Calu3 (cell line): ENCODE results near the gene NOL3. TPM values are rescaled to one million over a fixed set of nuclear protein-coding genes. Genes with fewer than 3 reads are reported as not detected.

ENCODE experiments used
- BruUV-seq: library from RNA; stranded (reverse); fragments of 400-500 nt; replicated peaks from 2 replicates; lab custom pipeline; 2021; lab: Mats Ljungman, UMichigan
- CTCF ChIA-PET: fragments of 300-600 bp; sonication (Branson Sonifier 250); formaldehyde crosslinking; loops from one replicate; lab custom pipeline; 2022; ENCODE audit warnings: antibody characterized with exemption; lab: Charles Lee
- DNase-seq: peaks from one replicate; pipeline ENCODE4 v3.0.0; 2022
- H3K27ac Mint-ChIP-seq: one replicate; pipeline ENCODE4 v1.8.0; 2022; ENCODE audit warnings: mixed read lengths; ENCODE audit not compliant: unreplicated experiment
- H3K27me3 Mint-ChIP-seq: one replicate; pipeline ENCODE4 v1.8.0; 2022; ENCODE audit warnings: mixed read lengths; ENCODE audit not compliant: unreplicated experiment
- H3K36me3 Mint-ChIP-seq: one replicate; pipeline ENCODE4 v1.8.0; 2022; ENCODE audit warnings: mild to moderate bottlenecking, moderate library complexity, mixed read lengths; ENCODE audit not compliant: insufficient read depth, unreplicated experiment
- H3K4me1 Mint-ChIP-seq: one replicate; pipeline ENCODE4 v1.8.0; 2022; ENCODE audit warnings: mild to moderate bottlenecking, low read depth, mixed read lengths; ENCODE audit not compliant: unreplicated experiment
- H3K4me3 Mint-ChIP-seq: one replicate; pipeline ENCODE4 v1.8.0; 2022; ENCODE audit warnings: mild to moderate bottlenecking, low read depth, moderate library complexity, mixed read lengths; ENCODE audit not compliant: unreplicated experiment
- H3K9me3 Mint-ChIP-seq: one replicate; pipeline ENCODE4 v1.8.0; 2022; ENCODE audit warnings: low read depth, mixed read lengths; ENCODE audit not compliant: unreplicated experiment
- intact Hi-C: fragments of 100-400 bp; cut with micrococcal nuclease; formaldehyde crosslinking; loops from one replicate; pipeline ENCODE4 v1.10.0; 2022; ENCODE audit not compliant: unreplicated experiment
- total RNA-seq: library from RNA; stranded (reverse); gene quantifications from 2 replicates; pipeline ENCODE4 v1.2.3, GENCODE V29; 2022
- TF ChIP-seq, protein P1 (sequence below): fragments of 200-600 bp; IDR thresholded peaks from one replicate; pipeline ENCODE4 v1.8.0; 2022; ENCODE audit warnings: antibody characterized with exemption; ENCODE audit not compliant: unreplicated experiment

The NOL3 gene
- total RNA-seq, 1 experiment from 2014 or later = 33.5 TPM

DNA sequence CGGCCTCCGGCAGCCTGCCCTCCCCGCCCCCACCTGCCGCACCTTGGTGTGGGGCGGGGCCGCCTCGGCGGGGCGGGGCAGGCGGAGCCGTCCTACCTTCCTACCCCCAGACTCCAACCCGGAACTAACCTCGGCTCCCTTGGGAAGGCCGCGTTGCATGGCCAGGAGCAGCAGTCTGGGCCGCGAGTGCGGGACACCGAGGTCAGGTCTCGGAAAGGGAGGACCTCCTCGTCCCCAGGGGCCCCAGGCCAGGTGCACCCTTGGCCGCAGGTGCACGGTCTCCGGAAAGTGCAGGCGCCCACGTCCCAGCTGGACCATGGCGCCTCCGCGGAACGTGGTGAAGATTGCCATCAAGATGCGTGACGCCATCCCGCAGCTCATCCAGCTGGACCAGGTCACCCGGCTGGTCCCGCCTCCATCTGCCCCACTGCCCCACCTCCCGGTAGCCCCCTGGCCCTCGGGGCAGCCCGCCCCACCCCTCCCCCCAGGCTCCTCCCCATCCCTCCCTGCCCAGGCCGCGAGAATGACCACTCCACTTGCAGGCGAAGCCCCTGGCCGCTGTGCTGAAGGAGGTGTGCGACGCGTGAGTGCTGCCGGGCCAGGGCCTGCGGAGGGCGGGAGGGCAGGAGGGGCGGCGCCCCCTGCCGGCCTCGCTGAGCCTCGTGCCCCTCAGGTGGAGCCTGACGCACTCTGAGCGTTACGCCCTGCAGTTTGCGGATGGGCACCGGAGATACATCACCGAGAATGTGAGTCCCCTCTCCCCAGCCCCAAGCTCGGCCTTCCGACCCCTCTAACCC lies 28.9 kb downstream of the NOL3 start, which contains the start of gene ELMO3:
Gene ELMO3, plus strand, starts transcription at position 121 of the 797 bp plus-strand sequence. Its CDS starts 196 bp downstream, at position 317.
- CTCF ChIA-PET = interaction anchor here (0.7 to 2.9 kb wide), 7 partner anchors 24 to 245 kb away, joined by 3 to 9 read pairs (median 5); partner anchors contain the start of genes FHOD1 and TMEM208
- no peaks in the 10 kb centered on the region for H3K27me3 Mint-ChIP-seq
- DNase-seq = peak; percentile 89
- intact Hi-C loops = no loop called here
- H3K9me3 Mint-ChIP-seq = no peaks in the 10 kb centered on the region
- TF ChIP-seq, protein P1, sequence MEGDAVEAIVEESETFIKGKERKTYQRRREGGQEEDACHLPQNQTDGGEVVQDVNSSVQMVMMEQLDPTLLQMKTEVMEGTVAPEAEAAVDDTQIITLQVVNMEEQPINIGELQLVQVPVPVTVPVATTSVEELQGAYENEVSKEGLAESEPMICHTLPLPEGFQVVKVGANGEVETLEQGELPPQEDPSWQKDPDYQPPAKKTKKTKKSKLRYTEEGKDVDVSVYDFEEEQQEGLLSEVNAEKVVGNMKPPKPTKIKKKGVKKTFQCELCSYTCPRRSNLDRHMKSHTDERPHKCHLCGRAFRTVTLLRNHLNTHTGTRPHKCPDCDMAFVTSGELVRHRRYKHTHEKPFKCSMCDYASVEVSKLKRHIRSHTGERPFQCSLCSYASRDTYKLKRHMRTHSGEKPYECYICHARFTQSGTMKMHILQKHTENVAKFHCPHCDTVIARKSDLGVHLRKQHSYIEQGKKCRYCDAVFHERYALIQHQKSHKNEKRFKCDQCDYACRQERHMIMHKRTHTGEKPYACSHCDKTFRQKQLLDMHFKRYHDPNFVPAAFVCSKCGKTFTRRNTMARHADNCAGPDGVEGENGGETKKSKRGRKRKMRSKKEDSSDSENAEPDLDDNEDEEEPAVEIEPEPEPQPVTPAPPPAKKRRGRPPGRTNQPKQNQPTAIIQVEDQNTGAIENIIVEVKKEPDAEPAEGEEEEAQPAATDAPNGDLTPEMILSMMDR = peak; percentile 93
- peak within 1 kb of the TSS; percentile 88 for H3K4me3 Mint-ChIP-seq
- peaks cover 27% of the 10 kb centered on the region for H3K4me1 Mint-ChIP-seq
- no TSS peak for BruUV-seq
- peak within 1 kb of the TSS; percentile 94 for H3K27ac Mint-ChIP-seq
- H3K36me3 Mint-ChIP-seq = peaks cover 93% of the 10 kb centered on the region

DNA sequence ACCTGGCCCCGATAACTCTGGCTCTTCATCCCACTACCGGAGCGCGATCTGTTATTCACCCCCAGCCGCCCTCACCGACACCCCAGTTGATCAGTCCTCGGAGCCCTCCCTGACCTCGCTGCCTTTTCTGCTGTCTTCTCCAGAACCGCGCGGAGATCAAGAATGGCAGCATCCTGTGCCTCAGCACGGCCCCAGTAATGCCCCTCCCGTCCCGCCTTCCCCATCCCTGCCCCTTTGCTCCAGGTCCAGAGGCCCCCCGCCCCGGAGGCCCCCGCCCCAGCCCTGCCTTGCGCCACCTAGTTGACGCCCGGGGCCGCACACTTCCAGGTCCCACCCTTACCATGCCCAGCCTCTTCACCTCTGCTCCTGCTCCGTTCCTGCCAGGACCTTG lies 29.5 kb downstream of the NOL3 start:
- TF ChIP-seq, protein P1 = peak; percentile 77
- CTCF ChIA-PET = interaction anchor here (0.9 to 2.9 kb wide), 2 partner anchors 41 to 246 kb away, joined by 3 to 7 read pairs; no protein-coding TSS in a partner anchor
- DNase-seq = peak; percentile 56
- intact Hi-C loops = no loop called here
- H3K27ac Mint-ChIP-seq = peak overlapping the region; percentile 94
- H3K9me3 Mint-ChIP-seq = no peaks in the 10 kb centered on the region
- peaks cover 25% of the 10 kb centered on the region for H3K4me1 Mint-ChIP-seq
- peak overlapping the region; percentile 88 for H3K4me3 Mint-ChIP-seq
- peaks cover 93% of the 10 kb centered on the region for H3K36me3 Mint-ChIP-seq
- H3K27me3 Mint-ChIP-seq = no peaks in the 10 kb centered on the region
- no TSS peak for BruUV-seq

DNA sequence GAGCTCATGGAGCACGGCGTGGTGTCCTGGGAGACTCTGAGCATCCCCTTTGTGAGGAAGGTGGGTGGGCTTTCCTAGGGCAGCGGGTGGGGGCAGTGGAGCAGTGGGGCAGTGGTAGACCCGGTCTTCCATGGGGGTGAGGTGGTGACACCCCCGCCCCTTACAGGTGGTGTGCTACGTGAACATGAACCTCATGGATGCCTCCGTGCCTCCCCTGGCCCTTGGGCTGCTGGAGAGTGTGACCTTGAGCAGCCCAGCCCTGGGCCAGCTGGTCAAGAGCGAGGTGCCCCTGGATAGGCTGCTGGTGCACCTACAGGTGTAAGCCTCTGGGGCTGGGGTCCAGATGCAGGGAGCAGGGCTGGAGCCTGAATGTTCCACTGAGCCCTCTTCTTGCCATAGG lies 30.2 kb downstream of the NOL3 start:
- intact Hi-C loops = no loop called here
- Mint-ChIP-seq H3K4me1 (peaks cover 25% of the 10 kb centered on the region), H3K36me3 (peaks cover 86% of the 10 kb centered on the region), H3K27ac (peak overlapping the region; percentile 94), H3K27me3 (no peaks in the 10 kb centered on the region), H3K9me3 (no peaks in the 10 kb centered on the region), H3K4me3 (peak overlapping the region; percentile 88)
- CTCF ChIA-PET = interaction anchor here (0.9 kb wide), 1 partner anchor 41 kb away, joined by 3 read pairs; no protein-coding TSS in a partner anchor
- TF ChIP-seq, protein P1 = no peak
- BruUV-seq = no TSS peak
- DNase-seq = no peak

DNA sequence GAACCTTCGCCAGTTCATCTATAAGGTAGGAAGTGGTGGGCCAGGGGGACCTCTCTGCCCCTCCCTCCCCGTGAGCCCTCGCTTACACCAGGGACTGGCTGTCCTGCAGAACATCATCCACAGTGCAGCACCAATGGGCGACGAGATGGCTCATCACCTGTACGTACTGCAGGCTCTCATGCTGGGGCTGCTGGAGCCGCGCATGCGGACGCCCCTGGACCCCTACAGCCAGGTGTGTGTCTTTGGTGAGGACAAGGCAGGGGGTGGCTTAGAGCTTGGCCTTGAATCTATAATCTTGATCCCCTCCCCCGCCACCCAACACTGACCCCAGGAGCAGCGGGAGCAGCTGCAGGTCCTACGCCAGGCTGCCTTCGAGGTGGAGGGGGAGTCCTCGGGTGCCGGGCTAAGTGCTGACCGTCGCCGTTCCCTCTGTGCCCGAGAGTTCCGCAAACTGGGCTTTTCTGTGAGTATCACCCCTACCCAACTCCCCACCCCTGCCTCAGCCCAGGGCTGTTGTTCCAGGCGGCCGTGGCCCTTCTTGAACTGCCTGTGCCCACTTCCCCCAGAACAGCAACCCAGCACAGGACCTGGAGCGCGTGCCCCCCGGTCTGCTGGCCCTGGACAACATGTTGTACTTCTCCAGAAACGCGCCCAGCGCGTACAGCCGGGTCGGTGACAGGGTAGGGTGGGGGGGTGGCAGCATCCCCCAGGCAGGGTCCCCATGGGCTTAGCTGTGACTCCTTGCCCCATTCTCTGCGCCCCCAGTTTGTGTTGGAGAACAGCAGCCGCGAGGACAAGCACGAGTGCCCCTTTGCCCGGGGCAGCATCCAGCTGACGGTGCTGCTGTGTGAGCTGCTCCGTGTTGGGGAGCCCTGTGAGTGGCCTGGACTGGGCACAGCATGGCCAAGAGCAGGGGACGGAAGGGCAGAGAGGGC lies 31.3 kb downstream of the NOL3 start:
- Mint-ChIP-seq H3K4me1 (peaks cover 15% of the 10 kb centered on the region), H3K27ac (no peak overlapping the region), H3K36me3 (peaks cover 80% of the 10 kb centered on the region), H3K4me3 (no peak overlapping the region), H3K9me3 (no peaks in the 10 kb centered on the region), H3K27me3 (no peaks in the 10 kb centered on the region)
- no peak for DNase-seq
- BruUV-seq = TSS peak; percentile 5
- TF ChIP-seq, protein P1 = no peak
- intact Hi-C loops = no loop called here
- CTCF ChIA-PET = interaction anchor here (0.7 to 0.8 kb wide), 2 partner anchors 17 to 23 kb away, joined by 3 read pairs; no protein-coding TSS in a partner anchor
